Stimulated activated naive CD4-positive, alpha-beta T cell treated with Interleukin-2 at 50 U/mL for 16 hours (primary cell): Measurements from ENCODE around the gene CLASP1.
"Not testable (repeated sequence)": the region's sequence is repeated elsewhere in the genome, so short reads cannot be mapped to it uniquely, and the experiment has no call there.

Experiments used
- DNase-seq: peaks from one replicate; lab custom pipeline; 2025; lab: John Stamatoyannopoulos, UW

The CLASP1 gene

GRCh38 chr2:121348128-121348740, 301.0 kb downstream of the CLASP1 start:
- DNase-seq, result no peak

GRCh38 chr2:121346859-121347258, 302.4 kb downstream of the CLASP1 start:
- DNase-seq, result no peak

DNA sequence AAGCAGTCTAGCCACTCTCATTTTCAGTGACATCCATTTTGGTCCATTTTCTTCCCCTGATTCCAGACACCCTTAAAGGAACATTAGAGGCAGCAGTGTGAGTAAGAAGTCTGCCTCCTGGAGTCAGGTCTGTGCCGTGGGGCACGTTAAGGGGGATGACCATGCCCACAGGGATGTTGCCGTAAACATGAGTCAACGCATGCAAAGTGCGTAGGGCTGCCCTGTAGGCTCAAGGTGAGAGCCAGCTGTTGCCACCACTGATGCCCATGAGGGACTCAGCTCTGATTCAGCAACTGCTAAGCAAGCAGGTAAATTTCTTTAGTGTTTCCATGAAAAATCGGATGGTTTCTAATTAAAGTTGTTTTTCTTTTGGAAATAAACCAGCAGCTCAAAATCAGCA, 302.9 kb downstream of the CLASP1 start:
- no peak for DNase-seq

DNA sequence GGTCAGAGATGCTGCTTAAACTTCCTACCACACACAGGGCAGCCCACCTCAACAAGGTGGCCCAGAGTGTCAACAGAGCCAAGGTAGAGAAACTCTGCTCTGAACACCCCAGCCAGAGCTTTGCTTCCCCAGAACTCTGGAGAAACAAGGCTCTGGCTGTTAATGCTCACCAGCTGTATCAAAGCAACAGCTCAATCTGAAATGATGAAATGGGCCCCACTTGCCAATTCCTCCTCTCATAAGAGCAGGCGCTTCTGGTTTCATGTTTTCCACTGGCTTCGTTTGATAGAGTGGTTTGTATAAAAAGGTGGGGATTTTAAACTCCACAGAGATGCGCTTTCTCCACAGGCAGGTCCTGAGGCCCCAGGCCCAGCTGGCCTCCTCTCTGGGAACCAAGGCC, 303.4 kb downstream of the CLASP1 start:
- no peak for DNase-seq

- no peak for DNase-seq
These were observed 304.2 kb downstream of the CLASP1 start for GRCh38 chr2:121345101-121345500.

- DNase-seq, result not testable (repeated sequence)
These were observed 305.3 kb downstream of the CLASP1 start for GRCh38 chr2:121343828-121344399.

- no peak for DNase-seq
These were observed 306.1 kb downstream of the CLASP1 start for GRCh38 chr2:121343191-121343590.

DNA sequence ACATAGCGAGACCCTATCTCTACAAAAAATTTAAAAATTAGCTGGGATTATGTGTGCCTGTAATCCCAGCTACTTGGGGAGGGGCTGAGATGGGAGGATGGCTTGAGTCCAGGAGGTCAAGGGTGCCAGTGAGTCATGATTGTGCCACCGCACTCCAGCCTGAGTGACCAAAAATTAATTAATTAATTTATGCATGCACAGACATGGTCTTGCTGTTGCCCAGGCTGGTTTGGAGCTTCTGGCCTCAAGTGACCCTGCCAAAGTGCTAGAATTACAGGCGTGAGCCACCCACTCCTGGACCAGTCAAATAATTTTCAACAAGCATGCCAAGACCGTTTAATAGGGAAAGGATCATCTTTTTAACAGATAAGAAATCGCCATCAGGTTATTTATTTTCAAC, 306.5 kb downstream of the CLASP1 start:
- DNase-seq, result no peak

GRCh38 chr2:121340926-121341325, 308.3 kb downstream of the CLASP1 start:
- no peak for DNase-seq

DNA sequence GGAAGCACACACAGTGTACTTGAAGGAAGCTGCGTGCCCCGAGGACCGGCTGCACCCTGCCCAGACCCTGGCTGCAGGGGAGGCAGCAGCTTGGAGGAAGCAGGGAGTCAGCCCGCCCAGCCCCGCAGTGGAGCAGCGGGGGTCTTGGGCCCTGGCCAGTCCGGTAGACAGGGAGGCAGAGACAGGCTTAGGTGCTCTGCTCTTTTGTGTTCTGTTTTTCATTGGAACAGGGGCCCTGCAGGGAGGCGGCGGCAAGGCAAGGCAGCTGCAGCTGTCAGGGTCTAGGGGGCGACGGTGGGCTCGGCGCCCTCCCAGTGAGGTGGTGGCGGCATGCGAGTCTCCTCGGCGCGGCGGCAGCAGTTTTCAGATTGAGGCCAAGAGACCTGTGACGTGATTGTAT, 311.0 kb downstream of the CLASP1 start:
- no peak for DNase-seq

- DNase-seq, result no peak
These were observed 312.6 kb downstream of the CLASP1 start for GRCh38 chr2:121336528-121337294.

DNA sequence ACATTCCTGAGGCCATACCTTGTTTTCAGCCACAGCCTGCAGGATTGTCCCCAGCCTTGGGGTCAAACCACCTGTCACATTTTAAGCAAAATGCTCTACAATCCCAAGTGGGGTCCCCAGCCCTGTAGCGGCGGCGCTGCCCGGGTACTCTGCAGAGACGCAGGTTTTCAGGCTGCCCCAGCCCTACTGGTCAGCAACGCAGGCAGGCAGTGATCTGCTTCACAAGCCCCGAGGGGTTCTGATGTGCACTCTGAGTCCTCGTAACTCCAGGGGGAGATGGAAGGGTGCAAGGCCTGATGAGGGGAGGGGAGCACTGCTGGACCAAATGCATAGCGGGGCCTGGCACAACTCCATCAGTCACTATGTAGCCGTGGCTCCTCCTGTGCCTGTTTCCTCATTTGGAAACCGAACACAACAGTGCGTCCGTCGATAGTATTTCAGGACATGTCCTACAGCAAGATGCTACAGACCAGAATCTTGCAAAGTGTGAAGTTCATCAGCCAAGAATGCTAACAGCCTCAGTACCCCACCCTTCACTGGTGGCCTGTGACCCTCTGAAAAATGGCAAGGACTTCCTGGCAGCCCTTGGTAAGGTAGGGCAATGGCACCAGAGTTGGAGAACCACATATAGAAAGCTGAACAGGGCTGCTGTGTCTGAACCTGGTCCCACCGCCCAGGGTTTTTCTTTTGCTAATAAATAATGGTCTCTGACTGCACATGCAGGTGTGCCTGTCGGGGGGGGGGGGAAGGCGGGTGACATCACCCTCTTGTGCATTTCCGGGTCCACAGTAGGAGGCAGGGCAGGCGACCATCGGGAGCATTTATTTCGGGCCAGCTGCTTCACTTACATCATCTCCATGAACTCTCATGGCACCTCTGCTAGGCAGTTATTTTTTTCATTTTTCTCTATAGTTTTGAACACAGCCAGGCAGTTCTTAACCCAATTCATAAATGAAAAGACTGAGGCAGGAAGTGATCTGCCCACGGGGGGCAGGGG, 313.7 kb downstream of the CLASP1 start:
- DNase-seq, result no peak

DNA sequence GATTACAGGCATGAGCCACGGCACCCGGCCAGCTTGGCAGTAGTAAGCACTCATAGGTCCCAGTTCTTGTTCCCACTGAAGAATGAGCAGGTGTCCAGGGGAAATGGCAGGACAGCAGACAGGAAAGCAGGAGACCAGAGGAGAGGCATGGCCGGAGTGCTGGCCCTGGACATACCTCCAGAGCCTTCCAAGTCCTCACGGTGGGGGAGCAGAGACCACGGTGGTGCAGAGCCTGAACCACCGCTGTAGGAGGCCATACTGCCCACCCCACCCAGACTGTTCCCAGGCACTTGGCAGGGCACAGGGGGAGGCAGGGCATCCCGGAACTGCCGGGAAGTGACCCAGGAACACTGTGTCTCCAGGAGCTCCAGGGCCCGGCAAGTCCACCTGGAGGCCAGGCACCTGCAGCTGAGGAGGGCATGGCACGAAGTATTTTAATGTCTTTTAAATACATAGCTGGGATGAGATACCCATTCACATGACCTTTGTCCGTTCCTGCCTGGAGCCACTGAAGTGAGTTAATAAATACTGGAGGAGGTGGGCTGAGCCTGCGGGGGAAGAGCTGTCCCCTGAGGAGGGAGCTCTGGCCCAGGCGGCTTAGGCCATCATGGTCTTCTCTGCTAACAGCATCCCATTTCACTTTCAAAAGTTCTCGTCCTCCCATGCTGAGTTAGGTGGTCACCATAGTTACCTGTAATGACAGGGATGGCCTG, 314.5 kb downstream of the CLASP1 start:
- DNase-seq, result no peak

GRCh38 chr2:121333834-121334558, 315.3 kb downstream of the CLASP1 start:
- no peak for DNase-seq

GRCh38 chr2:121333231-121333630, 316.0 kb downstream of the CLASP1 start:
- DNase-seq, result no peak

- not testable (repeated sequence) for DNase-seq
These were observed 317.9 kb downstream of the CLASP1 start for GRCh38 chr2:121331324-121331723.

- no peak for DNase-seq
These were observed 318.3 kb downstream of the CLASP1 start for GRCh38 chr2:121330921-121331320.

GRCh38 chr2:121329786-121330185, 319.5 kb downstream of the CLASP1 start:
- no peak for DNase-seq

DNA sequence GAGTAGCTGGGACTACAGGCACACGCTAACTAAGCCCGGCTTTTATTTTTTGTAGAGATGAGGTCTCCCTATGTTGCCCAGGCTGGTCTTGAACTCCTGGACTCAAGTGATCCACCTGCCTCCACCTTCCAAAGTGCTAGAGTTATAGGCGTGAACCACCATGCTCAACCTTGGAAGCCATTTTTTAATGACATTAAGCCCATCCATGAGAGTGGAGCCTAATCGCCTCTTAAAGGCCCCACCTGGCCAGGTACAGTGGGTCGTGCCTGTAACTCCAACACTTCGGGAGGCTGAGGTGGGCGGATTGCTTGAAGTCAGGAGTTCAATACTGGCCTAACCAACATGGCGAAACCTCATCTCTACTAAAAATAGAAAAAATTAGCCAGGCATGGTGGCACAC, 322.6 kb downstream of the CLASP1 start:
- DNase-seq, result no peak

GRCh38 chr2:121324601-121325000, 324.7 kb downstream of the CLASP1 start:
- no peak for DNase-seq

- DNase-seq, result no peak
These were observed 327.8 kb downstream of the CLASP1 start for GRCh38 chr2:121321476-121321875.
